ENCODE measurements around the gene BAZ2B. TPM values are rescaled to one million over a fixed set of nuclear protein-coding genes. Genes with fewer than 3 reads are reported as not detected.

Gene BAZ2B
- total and polyA plus RNA-seq, 2 experiments from 2014 or later: 51.7 to 62.9 TPM

GRCh38 chr2:159550231-159550630 is 66.1 kb downstream of the BAZ2B start:
- H3F3A ChIP-seq (replicated peaks; ENCODE audit: low read depth): no peaks in the 10 kb centered on the region
- no peak overlapping the region for H3K27ac ChIP-seq (ENCODE audit: low read depth)
- ATAC-seq: no peak
- no peaks in the 10 kb centered on the region for H3K9me2 ChIP-seq (ENCODE audit: insufficient read depth)
- no peak overlapping the region for H3K27ac Mint-ChIP-seq
- H3K4me1 Mint-ChIP-seq: peaks cover 16% of the 10 kb centered on the region
- H2AFZ ChIP-seq: no peak overlapping the region
- H3K4me2 ChIP-seq: no peak overlapping the region
- no peaks in the 10 kb centered on the region for H4K20me1 ChIP-seq (replicated peaks; ENCODE audit: insufficient read depth)
- H3K9me3 Mint-ChIP-seq: no peaks in the 10 kb centered on the region
- no peaks in the 10 kb centered on the region for H3K79me2 ChIP-seq (replicated peaks; ENCODE audit: insufficient read depth)
- TF ChIP-seq CREB1 (CRISPR knock-in tag; IDR thresholded peaks at IDR 0.05; ENCODE audit: low read depth) (no peak), EZH2phosphoT487 (IDR thresholded peaks at IDR 0.05; ENCODE audit: unreplicated experiment) (no peak), ZNF331 (CRISPR knock-in tag; IDR thresholded peaks at IDR 0.05; ENCODE audit: low read depth) (no peak), NANOG (IDR thresholded peaks at IDR 0.05; ENCODE audit: borderline replicate concordance) (no peak), CTCF (conservative IDR thresholded peaks at IDR 0.05; ENCODE audit: low read depth in 2 of 2) (no peak), REST (IDR thresholded peaks at IDR 0.05; ENCODE audit: unreplicated experiment) (no peak), STAT1 (IDR thresholded peaks at IDR 0.05; ENCODE audit: unreplicated experiment) (no peak), POLR2AphosphoS5 (IDR thresholded peaks at IDR 0.05; ENCODE audit: low read depth) (no peak), EZH2 (IDR thresholded peaks at IDR 0.05; ENCODE audit: low read depth, unreplicated experiment) (no peak)
- TF ChIP-seq, protein P1, sequence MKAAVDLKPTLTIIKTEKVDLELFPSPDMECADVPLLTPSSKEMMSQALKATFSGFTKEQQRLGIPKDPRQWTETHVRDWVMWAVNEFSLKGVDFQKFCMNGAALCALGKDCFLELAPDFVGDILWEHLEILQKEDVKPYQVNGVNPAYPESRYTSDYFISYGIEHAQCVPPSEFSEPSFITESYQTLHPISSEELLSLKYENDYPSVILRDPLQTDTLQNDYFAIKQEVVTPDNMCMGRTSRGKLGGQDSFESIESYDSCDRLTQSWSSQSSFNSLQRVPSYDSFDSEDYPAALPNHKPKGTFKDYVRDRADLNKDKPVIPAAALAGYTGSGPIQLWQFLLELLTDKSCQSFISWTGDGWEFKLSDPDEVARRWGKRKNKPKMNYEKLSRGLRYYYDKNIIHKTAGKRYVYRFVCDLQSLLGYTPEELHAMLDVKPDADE (IDR thresholded peaks at IDR 0.05): no peak
- H3K36me3 ChIP-seq (ENCODE audit: insufficient read depth): no peaks in the 10 kb centered on the region
- peaks cover 2% of the 10 kb centered on the region for H3K27me3 Mint-ChIP-seq (ENCODE audit: insufficient read depth, low read depth, poor library complexity)
- H3K27me3 ChIP-seq (ENCODE audit: insufficient read depth): no peaks in the 10 kb centered on the region
- no peak overlapping the region for H3K4me3 Mint-ChIP-seq
- DNase-seq (ENCODE audit: low spot score): no peak
- H3K36me3 Mint-ChIP-seq (ENCODE audit: low read depth): no peaks in the 10 kb centered on the region
- H3K4me3 ChIP-seq: no peak overlapping the region
- H3K4me1 ChIP-seq (ENCODE audit: insufficient read depth): peaks cover 8% of the 10 kb centered on the region; the same call in 1 of the 2 replicates

Measured in GM23338 (cell line).